SK-N-DZ (cell line): Measurements from ENCODE around the gene OR1C1. TPM values are rescaled to one million over a fixed set of nuclear protein-coding genes. Genes with fewer than 3 reads are reported as not detected.
"Not testable (repeated sequence)": the region's sequence is repeated elsewhere in the genome, so short reads cannot be mapped to it uniquely, and the experiment has no call there.

Experiments
- DNase-seq: peaks from one replicate; pipeline ENCODE4 v3.0.0-alpha.2; 2015; ENCODE audit warnings: low spot score
- polyA plus RNA-seq, 2 experiments: library from polyadenylated mRNA; depleted of rRNA; stranded (reverse); fragments of >200 nt; gene quantifications; 2 replicates each; pipeline ENCODE4 v1.2.3, GENCODE V29; 2014

Gene OR1C1
- polyA plus RNA-seq (2014; cell fraction: cytosol; rRNA removed), result not detected in 2 replicates
- not detected in 2 replicates for polyA plus RNA-seq (2014; cell fraction: nucleus; rRNA removed)

GRCh38 chr1:247760456-247760855 is at the start of gene OR1C1:
TSS of gene OR1C1 (minus strand) at chr1:247760556. CDS start at chr1:247758406, 2,150 bp downstream.
- DNase-seq, result no peak

GRCh38 chr1:247797518-247797917 is 37.2 kb upstream of the OR1C1 start:
- DNase-seq, result no peak

GRCh38 chr1:247769603-247770002 is 9.2 kb upstream of the OR1C1 start:
- DNase-seq, result no peak

GRCh38 chr1:247754311-247754710 is 6.0 kb downstream of the OR1C1 start:
- DNase-seq, result not testable (repeated sequence)

GRCh38 chr1:247749870-247750269 is 10.5 kb downstream of the OR1C1 start:
- DNase-seq, result no peak

GRCh38 chr1:247748041-247748440 is 12.3 kb downstream of the OR1C1 start, which contains the start of gene OR14A2:
TSS of gene OR14A2 (minus strand) at chr1:247748141.
- DNase-seq, result no peak

- no peak for DNase-seq
Measured at GRCh38 chr1:247747616-247748015, 12.7 kb downstream of the OR1C1 start.

GRCh38 chr1:247746391-247746935 is 13.9 kb downstream of the OR1C1 start:
- no peak for DNase-seq

GRCh38 chr1:247742215-247742760 is 18.1 kb downstream of the OR1C1 start:
- DNase-seq, result not testable (repeated sequence)

GRCh38 chr1:247741756-247742155 is 18.6 kb downstream of the OR1C1 start:
- no peak for DNase-seq

- no peak for DNase-seq
Measured at GRCh38 chr1:247740721-247741120, 19.6 kb downstream of the OR1C1 start.

GRCh38 chr1:247738315-247738714 is 22.0 kb downstream of the OR1C1 start, which contains the start of gene OR14K1:
TSS of gene OR14K1 (plus strand) at chr1:247738615. CDS start at chr1:247738615, 0 bp downstream.
- DNase-seq, result no peak

GRCh38 chr1:247721222-247721621 is 39.1 kb downstream of the OR1C1 start:
- DNase-seq, result no peak

- DNase-seq, result no peak
Measured at GRCh38 chr1:247716546-247716945, 43.8 kb downstream of the OR1C1 start, which contains the start of gene OR6F1. TSS of gene OR6F1 (minus strand) at chr1:247716646. CDS start at chr1:247712755, 3,891 bp downstream.

- no peak for DNase-seq
Measured at GRCh38 chr1:247713753-247714152, 46.6 kb downstream of the OR1C1 start.

GRCh38 chr1:247710681-247711080 is 49.7 kb downstream of the OR1C1 start:
- not testable (repeated sequence) for DNase-seq
